Measurements from ENCODE around the gene PCSK1N. TPM values are rescaled to one million over a fixed set of nuclear protein-coding genes. Genes with fewer than 3 reads are reported as not detected.

PCSK1N gene
- total RNA-seq, 2 donors from 2014 or later, result 0.42 to 0.55 TPM

DNA sequence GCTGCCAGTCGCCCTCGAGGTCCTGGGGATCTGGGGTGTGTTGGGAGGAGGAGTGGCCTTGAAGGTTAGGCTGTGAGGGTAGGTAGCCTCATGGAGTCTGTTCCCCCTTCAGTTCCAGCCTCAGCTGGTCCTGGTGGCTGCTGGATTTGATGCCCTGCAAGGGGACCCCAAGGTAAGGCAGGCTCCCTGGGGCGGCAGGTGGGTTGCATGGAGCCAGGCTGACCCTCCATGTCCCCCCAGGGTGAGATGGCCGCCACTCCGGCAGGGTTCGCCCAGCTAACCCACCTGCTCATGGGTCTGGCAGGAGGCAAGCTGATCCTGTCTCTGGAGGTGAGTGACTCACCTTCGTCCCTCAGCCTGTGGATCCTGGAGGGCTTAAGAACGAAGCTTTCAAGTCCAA lies 20.7 kb downstream of the PCSK1N start:
- no peak overlapping the region for H3K27ac Mint-ChIP-seq
- ATAC-seq, result no peak
- no peak overlapping the region for H3K4me3 Mint-ChIP-seq
- H3K36me3 Mint-ChIP-seq, result no peaks in the 10 kb centered on the region
- peaks cover 0 to 3% of the 10 kb centered on the region in 2 donors for H3K4me1 Mint-ChIP-seq (ENCODE audit: low read depth in 2 of 2)
- peak; percentile 44 for DNase-seq (ENCODE audit: low spot score)
- H3K9me3 Mint-ChIP-seq, result no peaks in the 10 kb centered on the region
- peaks cover 0 to 2% of the 10 kb centered on the region in 2 donors for H3K27me3 Mint-ChIP-seq

DNA sequence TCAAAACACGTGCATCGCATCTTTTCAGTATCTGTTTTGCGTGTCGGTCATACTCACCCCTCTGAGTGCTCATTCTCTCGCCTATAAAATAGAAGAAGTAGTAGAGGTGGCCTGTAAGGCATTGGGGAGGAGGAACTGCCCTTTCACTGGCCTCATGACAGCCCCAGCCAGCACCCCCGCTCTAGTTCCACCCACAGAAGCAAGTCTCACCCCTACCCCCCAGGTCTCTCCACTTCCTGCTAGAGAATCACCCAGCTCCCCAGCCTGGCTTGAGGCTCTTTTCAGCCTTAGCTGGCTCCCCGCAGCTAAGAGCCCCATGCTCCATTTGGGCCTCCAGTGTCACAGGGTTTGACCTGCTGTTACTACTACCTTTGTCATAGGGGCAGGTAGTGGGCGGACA lies 21.8 kb downstream of the PCSK1N start:
- H3K36me3 Mint-ChIP-seq, result no peaks in the 10 kb centered on the region

GRCh38 chrX:48806081-48806480 lies 29.3 kb downstream of the PCSK1N start:
- DNase-seq (ENCODE audit: low spot score), result no peak
- H3K27ac Mint-ChIP-seq, result peak overlapping the region in 1 of 2 donors; percentile 14
- no peak for ATAC-seq
- H3K36me3 Mint-ChIP-seq, result peaks cover 6% of the 10 kb centered on the region
- H3K27me3 Mint-ChIP-seq, result peaks cover 0 to 8% of the 10 kb centered on the region in 2 donors
- H3K9me3 Mint-ChIP-seq, result no peaks in the 10 kb centered on the region
- H3K4me3 Mint-ChIP-seq, result no peak overlapping the region
- peaks cover 9 to 15% of the 10 kb centered on the region in 2 donors for H3K4me1 Mint-ChIP-seq (ENCODE audit: low read depth in 2 of 2)

More for the DNA sequence above, 21.8 kb downstream of the PCSK1N start:
- ATAC-seq (no peak), DNase-seq (ENCODE audit: low spot score) (no peak)
- Mint-ChIP-seq H3K27me3 (peaks cover 0 to 2% of the 10 kb centered on the region in 2 donors), H3K4me1 (ENCODE audit: low read depth in 2 of 2) (peaks cover 0 to under 1% of the 10 kb centered on the region in 2 donors), H3K4me3 (no peak overlapping the region), H3K9me3 (no peaks in the 10 kb centered on the region), H3K27ac (peak overlapping the region in 1 of 2 donors; percentile 54)

DNA sequence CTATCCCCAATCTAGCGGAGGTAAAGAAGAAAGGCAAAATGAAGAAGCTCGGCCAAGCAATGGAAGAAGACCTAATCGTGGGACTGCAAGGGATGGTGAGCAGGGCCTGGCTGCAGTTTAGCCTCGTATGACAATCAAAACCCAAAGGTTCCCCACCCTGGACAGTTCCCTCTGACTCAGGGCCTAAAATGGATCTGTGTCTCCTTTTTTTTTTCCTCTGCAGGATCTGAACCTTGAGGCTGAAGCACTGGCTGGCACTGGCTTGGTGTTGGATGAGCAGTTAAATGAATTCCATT lies 32.6 kb downstream of the PCSK1N start:
- no peak for DNase-seq (ENCODE audit: low spot score)
- H3K9me3 Mint-ChIP-seq, result no peaks in the 10 kb centered on the region
- H3K36me3 Mint-ChIP-seq, result peaks cover 6% of the 10 kb centered on the region
- H3K27me3 Mint-ChIP-seq, result peaks cover 0 to 11% of the 10 kb centered on the region in 2 donors
- H3K4me3 Mint-ChIP-seq, result peak overlapping the region; percentile 96
- no peak for ATAC-seq
- peak overlapping the region; percentile 94 to 95 for H3K27ac Mint-ChIP-seq
- peaks cover 15 to 25% of the 10 kb centered on the region in 2 donors for H3K4me1 Mint-ChIP-seq (ENCODE audit: low read depth in 2 of 2)

DNA sequence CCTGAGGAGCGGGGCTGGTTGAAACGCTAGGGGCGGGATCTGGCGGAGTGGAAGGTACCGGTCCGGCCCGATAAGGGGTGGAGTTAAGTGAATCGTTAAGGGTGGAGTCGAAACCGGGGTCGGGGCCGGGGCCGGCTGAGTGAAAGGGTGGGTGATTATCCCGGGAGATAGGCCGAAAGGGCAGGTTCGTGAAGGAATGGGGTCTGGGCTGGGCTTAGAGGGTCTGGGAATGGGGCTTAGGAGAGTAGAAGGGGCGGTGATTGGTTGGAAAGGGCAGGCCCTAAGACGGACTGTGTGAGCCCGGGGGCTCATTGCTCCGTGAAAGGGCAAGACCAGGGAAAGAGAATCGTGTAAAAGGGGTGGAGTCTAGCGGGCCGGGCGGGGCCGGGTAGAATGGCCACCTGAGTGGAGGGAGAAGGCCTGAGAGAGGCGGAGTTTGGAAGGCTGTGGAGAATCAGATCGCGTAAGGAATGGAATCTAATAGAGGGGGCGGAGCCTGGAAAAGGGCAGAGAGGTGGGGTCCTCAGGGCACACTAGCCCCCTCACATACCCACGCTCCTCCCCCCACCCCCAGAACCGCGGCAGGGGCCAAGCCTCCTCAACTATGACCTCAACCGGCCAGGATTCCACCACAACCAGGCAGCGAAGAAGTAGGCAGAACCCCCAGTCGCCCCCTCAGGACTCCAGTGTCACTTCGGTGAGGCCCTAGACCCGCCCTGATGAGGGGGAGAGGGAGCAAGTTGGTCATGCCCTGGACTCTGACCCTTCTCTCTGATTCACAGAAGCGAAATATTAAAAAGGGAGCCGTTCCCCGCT lies 33.1 kb downstream of the PCSK1N start:
- H3K27me3 Mint-ChIP-seq, result peaks cover 0 to 11% of the 10 kb centered on the region in 2 donors
- H3K4me3 Mint-ChIP-seq, result peak overlapping the region; percentile 96
- H3K36me3 Mint-ChIP-seq, result peaks cover 6% of the 10 kb centered on the region
- H3K9me3 Mint-ChIP-seq, result no peaks in the 10 kb centered on the region
- ATAC-seq (peak; percentile 66 to 72), DNase-seq (ENCODE audit: low spot score) (peak; percentile 84)
- H3K27ac Mint-ChIP-seq, result peak overlapping the region; percentile 94 to 95
- peaks cover 15 to 25% of the 10 kb centered on the region in 2 donors for H3K4me1 Mint-ChIP-seq (ENCODE audit: low read depth in 2 of 2)

DNA sequence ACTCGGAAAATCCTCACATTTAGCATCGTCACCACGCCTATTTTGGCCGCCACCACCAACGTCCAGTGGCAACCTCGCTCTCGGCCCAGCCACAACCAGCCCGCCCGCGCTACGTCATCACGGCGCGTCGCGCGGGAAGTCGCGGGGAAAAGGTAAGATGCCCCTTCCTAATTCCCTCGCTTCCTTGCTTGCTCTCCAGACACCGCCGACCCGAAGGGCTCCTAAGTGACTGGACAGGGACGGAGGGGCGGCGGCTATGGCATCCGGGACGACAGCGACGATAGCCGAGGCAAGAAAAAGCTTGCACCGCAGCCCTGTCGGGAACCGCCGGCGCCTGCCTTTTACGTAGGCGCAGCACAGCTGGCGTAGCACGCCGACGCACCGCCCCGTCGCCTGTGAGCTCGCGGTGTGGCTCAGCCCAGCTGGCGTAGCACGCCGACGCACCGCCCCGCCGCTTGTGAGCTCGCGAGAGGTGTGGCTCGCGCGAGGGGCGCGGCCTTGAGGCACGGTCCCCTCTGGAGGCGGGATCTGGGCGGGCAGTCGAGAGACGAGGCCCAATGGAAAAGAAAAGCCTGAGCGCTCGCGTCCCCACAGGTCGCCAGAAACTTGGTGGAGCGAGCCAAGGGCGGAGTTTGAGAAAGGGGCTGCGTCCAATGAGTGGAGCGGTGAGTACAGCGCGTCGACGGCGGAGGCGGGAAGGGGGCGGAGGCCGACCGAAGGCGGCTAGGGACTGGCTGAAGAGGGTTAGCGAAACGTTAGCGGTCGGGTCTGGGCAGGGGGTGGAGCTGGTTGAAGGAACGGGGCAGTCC lies 33.9 kb downstream of the PCSK1N start, which contains the start of gene HDAC6:
Gene HDAC6, plus strand, starts transcription at position 788 of the 809 bp plus-strand sequence. CDS start 626 bp downstream, outside the sequence.
- Mint-ChIP-seq H3K4me1 (ENCODE audit: low read depth in 2 of 2) (peaks cover 15 to 25% of the 10 kb centered on the region in 2 donors), H3K9me3 (no peaks in the 10 kb centered on the region), H3K27me3 (peaks cover 0 to 11% of the 10 kb centered on the region in 2 donors), H3K36me3 (peaks cover 6% of the 10 kb centered on the region), H3K4me3 (peak within 1 kb of the TSS; percentile 96), H3K27ac (peak within 1 kb of the TSS; percentile 94 to 95)
- DNase-seq (ENCODE audit: low spot score) (peak; percentile 97), ATAC-seq (peak; percentile 93)

DNA sequence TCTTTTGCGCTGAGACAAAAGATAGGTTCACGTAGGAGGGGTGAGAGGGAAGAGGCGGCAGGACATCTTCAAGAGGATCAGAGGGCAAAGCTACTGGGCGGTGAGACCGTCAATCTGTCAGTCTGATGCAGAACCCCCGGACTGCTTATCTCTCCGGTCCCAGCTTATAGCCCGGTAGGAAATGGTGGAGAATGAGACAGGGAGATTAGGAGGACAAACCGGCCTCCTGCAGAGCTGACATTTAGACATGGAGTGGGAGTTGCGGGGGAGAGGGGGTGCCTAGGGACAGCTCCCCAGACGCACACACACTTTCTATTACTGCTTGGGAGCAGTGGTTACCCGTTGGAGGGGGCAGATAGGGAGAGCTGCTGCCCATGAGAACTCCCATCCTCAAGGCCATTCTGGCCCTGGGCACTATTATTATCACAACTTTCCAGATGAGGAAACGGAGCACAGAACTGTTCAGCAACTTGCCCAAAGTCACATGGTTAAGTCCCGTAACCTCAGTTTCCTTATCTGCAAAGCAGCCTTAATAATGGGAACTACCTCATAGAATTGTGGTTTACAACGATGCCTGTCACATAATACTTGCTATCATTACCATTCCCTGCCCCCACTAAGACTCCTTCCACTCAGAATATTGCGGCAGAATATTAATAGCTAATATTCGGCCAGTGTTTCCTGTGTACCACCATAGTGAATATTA lies 34.7 kb downstream of the PCSK1N start:
- Mint-ChIP-seq H3K9me3 (no peaks in the 10 kb centered on the region), H3K36me3 (peaks cover 6% of the 10 kb centered on the region), H3K4me3 (peak overlapping the region; percentile 96), H3K27ac (peak overlapping the region; percentile 94 to 95), H3K27me3 (peaks cover 0 to 11% of the 10 kb centered on the region in 2 donors), H3K4me1 (ENCODE audit: low read depth in 2 of 2) (peaks cover 15 to 25% of the 10 kb centered on the region in 2 donors)
- ATAC-seq (no peak), DNase-seq (ENCODE audit: low spot score) (no peak)

GRCh38 chrX:48798318-48798717 lies 37.1 kb downstream of the PCSK1N start:
- no peaks in the 10 kb centered on the region for H3K36me3 Mint-ChIP-seq
- peaks cover 0 to 10% of the 10 kb centered on the region in 2 donors for H3K27me3 Mint-ChIP-seq
- ATAC-seq (no peak), DNase-seq (ENCODE audit: low spot score) (no peak)
- no peak overlapping the region for H3K4me3 Mint-ChIP-seq
- no peak overlapping the region for H3K27ac Mint-ChIP-seq
- H3K9me3 Mint-ChIP-seq, result no peaks in the 10 kb centered on the region
- H3K4me1 Mint-ChIP-seq (ENCODE audit: low read depth in 2 of 2), result peaks cover 10 to 18% of the 10 kb centered on the region in 2 donors

DNA sequence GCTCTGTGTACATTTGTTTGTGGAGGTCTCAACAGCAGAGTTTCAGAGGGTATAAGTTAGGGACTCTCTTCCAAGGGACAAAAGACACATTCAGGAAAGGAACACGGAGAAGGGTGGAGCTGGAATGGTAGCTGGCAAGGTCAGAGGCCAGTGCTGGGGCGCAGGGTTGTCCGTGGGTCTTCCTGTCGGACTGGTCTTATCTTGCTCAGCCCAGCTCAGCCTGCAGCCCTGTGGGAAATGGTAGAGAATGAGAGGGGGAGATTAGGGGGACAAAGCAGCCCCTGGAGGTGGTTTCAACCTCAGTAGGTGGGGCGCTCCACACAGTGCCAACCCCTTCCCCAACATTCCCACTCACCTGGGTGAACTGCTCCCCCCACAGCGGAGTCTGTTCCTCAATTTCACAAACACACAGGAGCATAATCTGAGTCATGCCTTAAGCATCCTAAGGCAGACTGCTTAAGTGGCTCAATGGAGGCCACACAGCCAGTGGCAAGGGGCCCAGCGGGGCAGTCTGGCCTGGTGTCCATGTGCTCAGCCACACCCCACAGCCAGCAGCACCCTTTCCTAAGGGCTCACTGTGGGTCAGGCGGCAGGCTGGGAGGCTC lies 40.4 kb downstream of the PCSK1N start:
- H3K27ac Mint-ChIP-seq, result no peak overlapping the region
- H3K4me1 Mint-ChIP-seq (ENCODE audit: low read depth in 2 of 2), result no peaks in the 10 kb centered on the region
- no peaks in the 10 kb centered on the region for H3K9me3 Mint-ChIP-seq
- DNase-seq (ENCODE audit: low spot score), result no peak
- ATAC-seq, result no peak
- H3K36me3 Mint-ChIP-seq, result no peaks in the 10 kb centered on the region
- H3K4me3 Mint-ChIP-seq, result no peak overlapping the region
- peaks cover 0 to 12% of the 10 kb centered on the region in 2 donors for H3K27me3 Mint-ChIP-seq

DNA sequence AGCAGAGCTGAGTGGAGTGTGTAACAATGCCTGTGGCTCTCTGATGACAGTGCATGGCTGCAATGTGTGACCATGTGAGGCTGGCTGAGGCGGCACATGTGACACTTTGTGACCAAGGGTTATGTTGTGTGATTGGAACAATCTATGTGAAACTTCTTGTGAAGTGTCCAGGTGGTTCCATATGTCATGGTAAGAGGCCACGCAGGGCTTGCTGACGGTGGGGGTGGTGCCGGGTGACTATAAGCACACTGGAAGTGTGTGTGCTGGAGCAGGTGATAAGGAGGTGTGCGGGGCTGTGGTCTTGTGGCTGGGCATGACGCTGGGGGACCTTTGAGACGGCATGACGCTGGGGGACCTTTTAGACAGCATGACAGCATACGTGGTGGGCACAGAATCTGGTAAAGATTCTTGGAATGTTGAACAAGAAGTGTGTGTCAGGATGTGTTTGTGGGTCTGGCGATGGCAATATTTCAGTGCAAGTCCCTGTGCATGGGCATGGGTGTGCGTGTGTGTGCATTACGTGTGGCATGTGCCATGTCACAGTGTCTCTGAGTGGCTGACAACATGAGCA lies 41.0 kb downstream of the PCSK1N start:
- Mint-ChIP-seq H3K9me3 (no peaks in the 10 kb centered on the region), H3K27me3 (peaks cover 0 to 14% of the 10 kb centered on the region in 2 donors), H3K4me1 (ENCODE audit: low read depth in 2 of 2) (no peaks in the 10 kb centered on the region), H3K4me3 (no peak overlapping the region), H3K27ac (no peak overlapping the region), H3K36me3 (no peaks in the 10 kb centered on the region)
- ATAC-seq (no peak), DNase-seq (ENCODE audit: low spot score) (no peak)

DNA sequence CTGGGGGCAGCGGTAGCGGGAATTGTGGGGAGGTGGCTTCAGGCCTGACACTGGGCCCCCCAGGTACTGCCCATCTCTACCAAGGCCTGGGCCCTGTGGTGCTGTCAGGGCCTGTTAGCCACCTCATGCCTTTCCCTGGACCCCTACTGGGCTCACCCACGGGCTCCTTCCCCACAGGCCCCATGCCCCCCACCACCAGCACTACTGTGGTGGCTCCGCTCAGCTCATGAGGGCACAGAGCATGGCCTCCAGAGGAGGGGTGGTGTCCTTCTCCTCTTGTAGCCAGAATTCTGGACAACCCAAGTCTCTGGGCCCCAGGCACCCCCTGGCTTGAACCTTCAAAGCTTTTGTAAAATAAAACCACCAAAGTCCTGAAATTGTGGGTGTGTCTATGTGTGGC lies 41.5 kb downstream of the PCSK1N start:
- peaks cover 0 to under 1% of the 10 kb centered on the region in 2 donors for H3K4me1 Mint-ChIP-seq (ENCODE audit: low read depth in 2 of 2)
- ATAC-seq, result no peak
- no peaks in the 10 kb centered on the region for H3K36me3 Mint-ChIP-seq

DNA sequence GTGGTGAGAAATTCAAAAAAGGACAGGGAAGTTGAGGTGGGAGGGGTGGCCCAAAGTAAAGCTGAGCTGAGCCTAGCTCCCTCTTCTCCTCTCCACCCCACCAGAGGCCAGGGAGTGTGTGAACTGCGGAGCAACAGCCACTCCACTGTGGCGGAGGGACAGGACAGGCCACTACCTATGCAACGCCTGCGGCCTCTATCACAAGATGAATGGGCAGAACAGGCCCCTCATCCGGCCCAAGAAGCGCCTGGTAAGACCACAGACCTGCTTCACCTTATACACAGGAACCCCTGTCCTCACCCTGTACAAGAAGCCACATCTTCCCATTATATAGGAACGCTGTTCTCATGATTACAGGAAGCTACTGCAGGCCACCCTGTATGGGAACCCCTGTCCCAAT lies 43.2 kb downstream of the PCSK1N start:
- peaks cover 16 to 21% of the 10 kb centered on the region in 2 donors for H3K27me3 Mint-ChIP-seq
- H3K4me3 Mint-ChIP-seq, result no peak overlapping the region
- DNase-seq (ENCODE audit: low spot score) (no peak), ATAC-seq (no peak)
- H3K9me3 Mint-ChIP-seq, result no peaks in the 10 kb centered on the region
- no peaks in the 10 kb centered on the region for H3K36me3 Mint-ChIP-seq
- peaks cover 3 to 6% of the 10 kb centered on the region in 2 donors for H3K4me1 Mint-ChIP-seq (ENCODE audit: low read depth in 2 of 2)
- H3K27ac Mint-ChIP-seq, result no peak overlapping the region

More for the DNA sequence above, 41.5 kb downstream of the PCSK1N start:
- Mint-ChIP-seq H3K9me3 (no peaks in the 10 kb centered on the region), H3K27ac (no peak overlapping the region), H3K27me3 (peaks cover 0 to 14% of the 10 kb centered on the region in 2 donors), H3K4me3 (no peak overlapping the region)
- no peak for DNase-seq (ENCODE audit: low spot score)

Data from natural killer cell treated with Interleukin-12 subunit alpha and Interleukin-12 subunit beta and Interleukin-15 and Interleukin-18, amount 100 ng/mL, for 72 hours (primary cell).